OCI-LY7 (cell line): ENCODE measurements around the gene EHF. TPM values are rescaled to one million over a fixed set of nuclear protein-coding genes. Genes with fewer than 3 reads are reported as not detected.

Source experiments
- BruUV-seq: library from RNA; stranded (reverse); fragments of 400-500 nt; replicated peaks from 2 replicates; lab custom pipeline; 2021; lab: Mats Ljungman, UMichigan
- CTCF ChIA-PET: fragments of 300-600 bp; sonication (Branson Sonifier 250); formaldehyde crosslinking; loops from one replicate; lab custom pipeline; 2022; ENCODE audit warnings: antibody characterized with exemption; ENCODE audit not compliant: unreplicated experiment; lab: Charles Lee
- POLR2A ChIA-PET: fragments of 300-600 bp; sonication (Branson Sonifier 250); formaldehyde crosslinking; loops from one replicate; lab custom pipeline; 2022; ENCODE audit warnings: antibody characterized with exemption; lab: Charles Lee
- DNase-seq: peaks from one replicate; pipeline ENCODE4 v3.0.0-alpha.2; 2015; ENCODE audit warnings: low spot score
- H2AFZ ChIP-seq: fragments of 200-600 bp; sonication (generic), shearing (Covaris generic); 2 replicates; pipeline ENCODE4 v1.6.1; 2014; ENCODE audit warnings: mild to moderate bottlenecking, antibody characterized with exemption, low read length, moderate library complexity
- H3K27ac ChIP-seq: fragments of 200-600 bp; sonication (generic); 2 replicates; pipeline ENCODE4 v1.5.1; 2014; ENCODE audit warnings: mixed run types, low read depth, mild to moderate bottlenecking, moderate library complexity, low read length, inconsistent platforms; ENCODE audit not compliant: poor library complexity, severe bottlenecking
- H3K36me3 ChIP-seq: fragments of 200-600 bp; sonication (generic); 2 replicates; pipeline ENCODE4 v1.6.1; 2014; ENCODE audit warnings: mild to moderate bottlenecking, antibody characterized with exemption, low read length, moderate library complexity, mixed read lengths; ENCODE audit not compliant: insufficient read depth
- H3K4me1 ChIP-seq: fragments of 200-600 bp; sonication (generic); 2 replicates; pipeline ENCODE4 v1.5.1; 2014; ENCODE audit warnings: mild to moderate bottlenecking, low read length; ENCODE audit not compliant: insufficient read depth, poor library complexity, severe bottlenecking
- H3K4me2 ChIP-seq: fragments of 200-600 bp; sonication (generic); 2 replicates; pipeline ENCODE4 v1.6.1; 2014; ENCODE audit warnings: mild to moderate bottlenecking, low read length
- H3K4me3 ChIP-seq: fragments of 200-600 bp; sonication (generic); 2 replicates; pipeline ENCODE4 v1.5.1; 2014; ENCODE audit warnings: mild to moderate bottlenecking, low read depth, low read length; ENCODE audit not compliant: poor library complexity, severe bottlenecking
- H3K79me2 ChIP-seq: fragments of 200-600 bp; sonication (generic); 2 replicates; pipeline ENCODE4 v1.6.1; 2016; ENCODE audit warnings: low read depth, mild to moderate bottlenecking, low read length, moderate library complexity, mixed read lengths; ENCODE audit not compliant: insufficient read depth
- H3K9me2 ChIP-seq: fragments of 200-600 bp; sonication (generic); 2 replicates; pipeline ENCODE4 v1.6.1; 2016; ENCODE audit warnings: mild to moderate bottlenecking, low read length, mixed read lengths; ENCODE audit not compliant: insufficient read depth
- H3K9me3 ChIP-seq: fragments of 200-600 bp; sonication (generic); 2 replicates; pipeline ENCODE4 v1.6.1; 2014; ENCODE audit warnings: mild to moderate bottlenecking, mixed run types, low read length, mixed read lengths
- H4K20me1 ChIP-seq: fragments of 200-600 bp; sonication (generic); 2 replicates; pipeline ENCODE4 v1.6.1; 2014; ENCODE audit warnings: mild to moderate bottlenecking, antibody characterized with exemption, low read length, moderate library complexity, mixed read lengths; ENCODE audit not compliant: insufficient read depth
- EZH2phosphoT487 ChIP-seq: fragments of 200-600 bp; sonication (generic); IDR thresholded peaks from 2 replicates; pipeline ENCODE4 v1.6.1; 2018; ENCODE audit warnings: low read depth, borderline replicate concordance, mild to moderate bottlenecking, mixed run types, antibody characterized with exemption, low read length, moderate library complexity, mixed read lengths
- intact Hi-C: fragments of 100-400 bp; cut with micrococcal nuclease; formaldehyde crosslinking; loops from one replicate; pipeline ENCODE4 v1.10.0; 2022; ENCODE audit not compliant: unreplicated experiment
- total RNA-seq, 2 experiments: library from RNA; depleted of rRNA in 1 of 2; stranded (reverse); fragments of >200 nt in 1 of 2; shearing (Covaris generic) in 1 of 2; gene quantifications; 2 replicates each; pipeline ENCODE4 v1.2.3, GENCODE V29; 2014 to 2022
- TF ChIP-seq, protein P1 (sequence below): fragments of 200-600 bp; sonication (generic); conservative IDR thresholded peaks from 2 replicates; pipeline ENCODE4 v1.5.1; 2014; ENCODE audit warnings: mild to moderate bottlenecking, antibody characterized with exemption, low read length, moderate library complexity, mixed read lengths

The EHF gene
- total RNA-seq, 2 experiments from 2014 or later, result not detected

- ChIA-PET CTCF (no interaction called here), POLR2A (no interaction called here)
- Histone ChIP-seq H3K4me3 (no peak overlapping the region), H3K4me1 (no peaks in the 10 kb centered on the region), H3K27ac (no peak overlapping the region), H3K36me3 (no peaks in the 10 kb centered on the region), H3K9me2 (no peaks in the 10 kb centered on the region), H3K79me2 (no peaks in the 10 kb centered on the region), H4K20me1 (no peaks in the 10 kb centered on the region), H3K4me2 (no peak overlapping the region), H2AFZ (no peak overlapping the region), H3K9me3 (no peaks in the 10 kb centered on the region)
- TF ChIP-seq, protein P1, sequence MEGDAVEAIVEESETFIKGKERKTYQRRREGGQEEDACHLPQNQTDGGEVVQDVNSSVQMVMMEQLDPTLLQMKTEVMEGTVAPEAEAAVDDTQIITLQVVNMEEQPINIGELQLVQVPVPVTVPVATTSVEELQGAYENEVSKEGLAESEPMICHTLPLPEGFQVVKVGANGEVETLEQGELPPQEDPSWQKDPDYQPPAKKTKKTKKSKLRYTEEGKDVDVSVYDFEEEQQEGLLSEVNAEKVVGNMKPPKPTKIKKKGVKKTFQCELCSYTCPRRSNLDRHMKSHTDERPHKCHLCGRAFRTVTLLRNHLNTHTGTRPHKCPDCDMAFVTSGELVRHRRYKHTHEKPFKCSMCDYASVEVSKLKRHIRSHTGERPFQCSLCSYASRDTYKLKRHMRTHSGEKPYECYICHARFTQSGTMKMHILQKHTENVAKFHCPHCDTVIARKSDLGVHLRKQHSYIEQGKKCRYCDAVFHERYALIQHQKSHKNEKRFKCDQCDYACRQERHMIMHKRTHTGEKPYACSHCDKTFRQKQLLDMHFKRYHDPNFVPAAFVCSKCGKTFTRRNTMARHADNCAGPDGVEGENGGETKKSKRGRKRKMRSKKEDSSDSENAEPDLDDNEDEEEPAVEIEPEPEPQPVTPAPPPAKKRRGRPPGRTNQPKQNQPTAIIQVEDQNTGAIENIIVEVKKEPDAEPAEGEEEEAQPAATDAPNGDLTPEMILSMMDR, result no peak
- no peak for TF ChIP-seq EZH2phosphoT487
- DNase-seq, result no peak
- intact Hi-C loops, result no loop called here
- BruUV-seq, result no TSS peak
Observed at GRCh38 chr11:34639545-34639944, 18.7 kb downstream of the EHF start.

DNA sequence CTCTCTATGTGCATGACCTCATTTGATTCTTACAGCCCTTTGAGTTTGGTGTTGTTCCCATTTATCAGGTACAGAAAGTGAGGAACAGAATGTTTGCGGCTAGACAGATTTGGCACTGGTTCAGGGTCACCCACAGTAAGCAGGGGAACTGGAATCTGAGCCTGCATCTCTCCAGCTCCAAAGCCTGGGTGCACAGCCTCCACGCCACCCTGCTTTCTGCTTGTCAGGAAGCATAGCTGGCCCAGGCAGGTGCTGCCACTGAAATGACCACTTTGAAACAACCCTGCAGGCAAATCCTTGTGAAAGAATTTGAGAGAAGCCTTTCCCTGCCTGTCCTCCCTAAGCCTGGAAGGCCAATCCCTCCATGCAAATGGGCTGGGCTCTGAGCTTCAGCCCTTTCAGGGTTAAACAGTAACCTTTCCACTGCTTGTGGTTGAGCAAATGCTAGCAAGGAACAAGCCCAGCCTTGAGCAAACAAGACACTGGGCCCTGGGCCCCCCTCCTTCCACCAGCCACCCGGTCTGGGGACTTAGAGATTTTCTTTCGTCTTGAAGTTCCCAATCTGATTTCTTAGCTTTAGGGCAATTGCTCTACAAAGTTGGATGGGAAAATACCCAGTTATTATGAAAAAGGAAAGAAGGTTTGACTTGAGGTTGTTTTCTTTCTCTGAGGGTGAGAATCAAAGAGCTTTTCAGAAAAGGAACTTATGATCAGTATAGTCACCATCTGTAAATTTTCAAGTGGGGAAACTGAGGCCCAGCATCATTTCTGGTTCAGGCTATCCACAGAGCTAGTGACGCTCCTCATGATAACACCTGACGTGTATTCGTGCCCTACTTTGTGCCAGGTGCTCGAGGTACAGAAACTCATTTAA lies 19.4 kb downstream of the EHF start:
- Histone ChIP-seq H3K9me2 (no peaks in the 10 kb centered on the region), H2AFZ (no peak overlapping the region), H3K27ac (no peak overlapping the region), H3K4me3 (no peak overlapping the region), H4K20me1 (no peaks in the 10 kb centered on the region), H3K4me2 (no peak overlapping the region), H3K9me3 (no peaks in the 10 kb centered on the region), H3K79me2 (no peaks in the 10 kb centered on the region), H3K36me3 (no peaks in the 10 kb centered on the region), H3K4me1 (no peaks in the 10 kb centered on the region)
- no peak for DNase-seq
- TF ChIP-seq, protein P1, result no peak
- no peak for TF ChIP-seq EZH2phosphoT487
- ChIA-PET CTCF (no interaction called here), POLR2A (interaction anchor here (0.6 to 0.7 kb wide), 2 partner anchors 13 to 346 kb away, joined by 3 read pairs; no protein-coding TSS in a partner anchor)
- intact Hi-C loops, result no loop called here
- no TSS peak for BruUV-seq

DNA sequence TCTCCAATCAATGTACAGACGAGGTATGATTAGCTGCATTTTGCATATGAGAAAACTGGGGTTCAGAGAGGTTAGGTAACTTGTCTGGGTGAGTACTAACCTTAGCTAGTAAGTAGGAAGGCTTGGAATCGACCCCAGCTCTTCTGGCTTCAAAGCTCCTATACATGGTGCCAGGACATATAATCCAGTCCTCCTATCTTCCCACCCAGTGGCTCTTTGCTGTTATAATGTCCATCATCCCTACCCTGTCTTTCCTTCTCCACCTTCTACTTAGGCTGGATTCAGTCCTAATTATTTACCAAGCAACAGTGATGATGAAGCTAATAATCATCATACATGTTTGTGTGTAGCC lies 20.0 kb downstream of the EHF start:
- CTCF ChIA-PET, result no interaction called here

More for the DNA sequence above, 20.0 kb downstream of the EHF start:
- TF ChIP-seq EZH2phosphoT487, result no peak
- TF ChIP-seq, protein P1, result no peak
- BruUV-seq, result no TSS peak
- no peaks in the 10 kb centered on the region for H3K9me2 ChIP-seq
- intact Hi-C loops, result no loop called here
- no peaks in the 10 kb centered on the region for H3K9me3 ChIP-seq
- no peak overlapping the region for H3K27ac ChIP-seq
- DNase-seq, result no peak
- POLR2A ChIA-PET, result interaction anchor here (0.6 to 0.7 kb wide), 2 partner anchors 13 to 345 kb away, joined by 3 read pairs; no protein-coding TSS in a partner anchor
- H4K20me1 ChIP-seq, result no peaks in the 10 kb centered on the region
- H2AFZ ChIP-seq, result no peak overlapping the region
- no peak overlapping the region for H3K4me3 ChIP-seq
- no peak overlapping the region for H3K4me2 ChIP-seq
- H3K79me2 ChIP-seq, result no peaks in the 10 kb centered on the region
- H3K36me3 ChIP-seq, result no peaks in the 10 kb centered on the region
- no peaks in the 10 kb centered on the region for H3K4me1 ChIP-seq
